Liver (tissue), 3 donors: ENCODE measurements around the gene HEPHL1.

Experiments
- EGR1 ChIP-seq, 2 donors: IDR thresholded peaks; 2 replicates each; pipeline ENCODE4 v1.6.1; 2016 to 2018; ENCODE audit warnings: antibody characterized with exemption in 2 of 2, low read depth in 2 of 2
- GABPA ChIP-seq, 2 donors: IDR thresholded peaks in 1 of 2; conservative IDR thresholded peaks in 1 of 2; 2 replicates each; pipeline ENCODE4 v1.6.1; 2016; ENCODE audit warnings: antibody characterized with exemption in 2 of 2, mild to moderate bottlenecking in 1 of 2, moderate library complexity in 1 of 2
- JUND ChIP-seq, 2 donors: IDR thresholded peaks; 2 replicates each; pipeline ENCODE4 v1.6.1; 2016; ENCODE audit warnings: antibody characterized with exemption in 2 of 2
- YY1 ChIP-seq: IDR thresholded peaks from 2 replicates; pipeline ENCODE4 v1.6.1; 2016; ENCODE audit warnings: antibody characterized with exemption, mild to moderate bottlenecking
- TF ChIP-seq, protein P1 (sequence below): IDR thresholded peaks from 2 replicates; pipeline ENCODE4 v1.6.1; 2016; ENCODE audit warnings: antibody characterized with exemption, mild to moderate bottlenecking
- TF ChIP-seq, protein P2 (sequence below): fragments of 150-350 bp; IDR thresholded peaks from 2 replicates; pipeline ENCODE4 v1.5.1; 2017; ENCODE audit warnings: improper control_type of control experiment, low read depth, low read length; ENCODE audit not compliant: missing input control
- TF ChIP-seq, protein P3 (sequence below): IDR thresholded peaks from 2 replicates; pipeline ENCODE4 v1.6.1; 2016; ENCODE audit warnings: antibody characterized with exemption
- TF ChIP-seq, protein P4 (sequence below): IDR thresholded peaks from 2 replicates; pipeline ENCODE4 v1.6.1; 2016; ENCODE audit warnings: antibody characterized with exemption
- donor health status: healthy.
- donor health status: healthy.

DNA sequence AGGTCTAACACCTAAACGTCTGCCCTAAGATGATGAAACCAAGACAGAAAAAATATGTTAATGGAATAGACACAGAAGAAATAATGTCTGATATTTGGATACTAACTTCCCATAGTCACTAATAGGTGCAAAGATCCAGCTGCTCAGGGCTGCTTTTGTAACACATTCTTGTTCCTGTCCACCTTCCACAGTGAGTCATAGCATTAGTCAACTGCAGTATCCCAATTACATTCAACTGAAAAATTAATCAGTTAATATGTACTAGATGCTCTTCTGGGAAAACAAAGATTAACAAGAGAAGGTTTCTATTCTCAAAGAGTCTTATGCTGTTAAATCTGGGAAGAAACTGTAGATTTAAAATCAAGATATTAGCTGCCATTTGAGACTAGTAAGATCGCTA lies 47.6 kb downstream of the HEPHL1 start:
- TF ChIP-seq, protein P1, sequence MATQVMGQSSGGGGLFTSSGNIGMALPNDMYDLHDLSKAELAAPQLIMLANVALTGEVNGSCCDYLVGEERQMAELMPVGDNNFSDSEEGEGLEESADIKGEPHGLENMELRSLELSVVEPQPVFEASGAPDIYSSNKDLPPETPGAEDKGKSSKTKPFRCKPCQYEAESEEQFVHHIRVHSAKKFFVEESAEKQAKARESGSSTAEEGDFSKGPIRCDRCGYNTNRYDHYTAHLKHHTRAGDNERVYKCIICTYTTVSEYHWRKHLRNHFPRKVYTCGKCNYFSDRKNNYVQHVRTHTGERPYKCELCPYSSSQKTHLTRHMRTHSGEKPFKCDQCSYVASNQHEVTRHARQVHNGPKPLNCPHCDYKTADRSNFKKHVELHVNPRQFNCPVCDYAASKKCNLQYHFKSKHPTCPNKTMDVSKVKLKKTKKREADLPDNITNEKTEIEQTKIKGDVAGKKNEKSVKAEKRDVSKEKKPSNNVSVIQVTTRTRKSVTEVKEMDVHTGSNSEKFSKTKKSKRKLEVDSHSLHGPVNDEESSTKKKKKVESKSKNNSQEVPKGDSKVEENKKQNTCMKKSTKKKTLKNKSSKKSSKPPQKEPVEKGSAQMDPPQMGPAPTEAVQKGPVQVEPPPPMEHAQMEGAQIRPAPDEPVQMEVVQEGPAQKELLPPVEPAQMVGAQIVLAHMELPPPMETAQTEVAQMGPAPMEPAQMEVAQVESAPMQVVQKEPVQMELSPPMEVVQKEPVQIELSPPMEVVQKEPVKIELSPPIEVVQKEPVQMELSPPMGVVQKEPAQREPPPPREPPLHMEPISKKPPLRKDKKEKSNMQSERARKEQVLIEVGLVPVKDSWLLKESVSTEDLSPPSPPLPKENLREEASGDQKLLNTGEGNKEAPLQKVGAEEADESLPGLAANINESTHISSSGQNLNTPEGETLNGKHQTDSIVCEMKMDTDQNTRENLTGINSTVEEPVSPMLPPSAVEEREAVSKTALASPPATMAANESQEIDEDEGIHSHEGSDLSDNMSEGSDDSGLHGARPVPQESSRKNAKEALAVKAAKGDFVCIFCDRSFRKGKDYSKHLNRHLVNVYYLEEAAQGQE, result no peak
- no peak for TF ChIP-seq GABPA (IDR thresholded peaks at IDR 0.05 in 1 of 2, conservative IDR thresholded peaks at IDR 0.05 in 1 of 2)
- TF ChIP-seq, protein P2, sequence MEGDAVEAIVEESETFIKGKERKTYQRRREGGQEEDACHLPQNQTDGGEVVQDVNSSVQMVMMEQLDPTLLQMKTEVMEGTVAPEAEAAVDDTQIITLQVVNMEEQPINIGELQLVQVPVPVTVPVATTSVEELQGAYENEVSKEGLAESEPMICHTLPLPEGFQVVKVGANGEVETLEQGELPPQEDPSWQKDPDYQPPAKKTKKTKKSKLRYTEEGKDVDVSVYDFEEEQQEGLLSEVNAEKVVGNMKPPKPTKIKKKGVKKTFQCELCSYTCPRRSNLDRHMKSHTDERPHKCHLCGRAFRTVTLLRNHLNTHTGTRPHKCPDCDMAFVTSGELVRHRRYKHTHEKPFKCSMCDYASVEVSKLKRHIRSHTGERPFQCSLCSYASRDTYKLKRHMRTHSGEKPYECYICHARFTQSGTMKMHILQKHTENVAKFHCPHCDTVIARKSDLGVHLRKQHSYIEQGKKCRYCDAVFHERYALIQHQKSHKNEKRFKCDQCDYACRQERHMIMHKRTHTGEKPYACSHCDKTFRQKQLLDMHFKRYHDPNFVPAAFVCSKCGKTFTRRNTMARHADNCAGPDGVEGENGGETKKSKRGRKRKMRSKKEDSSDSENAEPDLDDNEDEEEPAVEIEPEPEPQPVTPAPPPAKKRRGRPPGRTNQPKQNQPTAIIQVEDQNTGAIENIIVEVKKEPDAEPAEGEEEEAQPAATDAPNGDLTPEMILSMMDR, result no peak
- TF ChIP-seq, protein P3, sequence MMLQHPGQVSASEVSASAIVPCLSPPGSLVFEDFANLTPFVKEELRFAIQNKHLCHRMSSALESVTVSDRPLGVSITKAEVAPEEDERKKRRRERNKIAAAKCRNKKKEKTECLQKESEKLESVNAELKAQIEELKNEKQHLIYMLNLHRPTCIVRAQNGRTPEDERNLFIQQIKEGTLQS, result no peak
- no peak for TF ChIP-seq EGR1 (IDR thresholded peaks at IDR 0.05; ENCODE audit: low read depth in 2 of 2)
- TF ChIP-seq JUND (IDR thresholded peaks at IDR 0.05), result no peak
- TF ChIP-seq YY1, result no peak
- TF ChIP-seq, protein P4, sequence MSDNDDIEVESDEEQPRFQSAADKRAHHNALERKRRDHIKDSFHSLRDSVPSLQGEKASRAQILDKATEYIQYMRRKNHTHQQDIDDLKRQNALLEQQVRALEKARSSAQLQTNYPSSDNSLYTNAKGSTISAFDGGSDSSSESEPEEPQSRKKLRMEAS, result no peak
